GM18502 (cell line): ENCODE measurements around the gene DCBLD2.

ENCODE experiments used
- ATAC-seq: cut with Tn5 transposase; IDR thresholded peaks from one replicate; pipeline ENCODE4 v1.9.1; 2021; ENCODE audit warnings: mild to moderate bottlenecking; ENCODE audit not compliant: unreplicated experiment, poor library complexity

The DCBLD2 gene, protein sequence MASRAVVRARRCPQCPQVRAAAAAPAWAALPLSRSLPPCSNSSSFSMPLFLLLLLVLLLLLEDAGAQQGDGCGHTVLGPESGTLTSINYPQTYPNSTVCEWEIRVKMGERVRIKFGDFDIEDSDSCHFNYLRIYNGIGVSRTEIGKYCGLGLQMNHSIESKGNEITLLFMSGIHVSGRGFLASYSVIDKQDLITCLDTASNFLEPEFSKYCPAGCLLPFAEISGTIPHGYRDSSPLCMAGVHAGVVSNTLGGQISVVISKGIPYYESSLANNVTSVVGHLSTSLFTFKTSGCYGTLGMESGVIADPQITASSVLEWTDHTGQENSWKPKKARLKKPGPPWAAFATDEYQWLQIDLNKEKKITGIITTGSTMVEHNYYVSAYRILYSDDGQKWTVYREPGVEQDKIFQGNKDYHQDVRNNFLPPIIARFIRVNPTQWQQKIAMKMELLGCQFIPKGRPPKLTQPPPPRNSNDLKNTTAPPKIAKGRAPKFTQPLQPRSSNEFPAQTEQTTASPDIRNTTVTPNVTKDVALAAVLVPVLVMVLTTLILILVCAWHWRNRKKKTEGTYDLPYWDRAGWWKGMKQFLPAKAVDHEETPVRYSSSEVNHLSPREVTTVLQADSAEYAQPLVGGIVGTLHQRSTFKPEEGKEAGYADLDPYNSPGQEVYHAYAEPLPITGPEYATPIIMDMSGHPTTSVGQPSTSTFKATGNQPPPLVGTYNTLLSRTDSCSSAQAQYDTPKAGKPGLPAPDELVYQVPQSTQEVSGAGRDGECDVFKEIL

DNA sequence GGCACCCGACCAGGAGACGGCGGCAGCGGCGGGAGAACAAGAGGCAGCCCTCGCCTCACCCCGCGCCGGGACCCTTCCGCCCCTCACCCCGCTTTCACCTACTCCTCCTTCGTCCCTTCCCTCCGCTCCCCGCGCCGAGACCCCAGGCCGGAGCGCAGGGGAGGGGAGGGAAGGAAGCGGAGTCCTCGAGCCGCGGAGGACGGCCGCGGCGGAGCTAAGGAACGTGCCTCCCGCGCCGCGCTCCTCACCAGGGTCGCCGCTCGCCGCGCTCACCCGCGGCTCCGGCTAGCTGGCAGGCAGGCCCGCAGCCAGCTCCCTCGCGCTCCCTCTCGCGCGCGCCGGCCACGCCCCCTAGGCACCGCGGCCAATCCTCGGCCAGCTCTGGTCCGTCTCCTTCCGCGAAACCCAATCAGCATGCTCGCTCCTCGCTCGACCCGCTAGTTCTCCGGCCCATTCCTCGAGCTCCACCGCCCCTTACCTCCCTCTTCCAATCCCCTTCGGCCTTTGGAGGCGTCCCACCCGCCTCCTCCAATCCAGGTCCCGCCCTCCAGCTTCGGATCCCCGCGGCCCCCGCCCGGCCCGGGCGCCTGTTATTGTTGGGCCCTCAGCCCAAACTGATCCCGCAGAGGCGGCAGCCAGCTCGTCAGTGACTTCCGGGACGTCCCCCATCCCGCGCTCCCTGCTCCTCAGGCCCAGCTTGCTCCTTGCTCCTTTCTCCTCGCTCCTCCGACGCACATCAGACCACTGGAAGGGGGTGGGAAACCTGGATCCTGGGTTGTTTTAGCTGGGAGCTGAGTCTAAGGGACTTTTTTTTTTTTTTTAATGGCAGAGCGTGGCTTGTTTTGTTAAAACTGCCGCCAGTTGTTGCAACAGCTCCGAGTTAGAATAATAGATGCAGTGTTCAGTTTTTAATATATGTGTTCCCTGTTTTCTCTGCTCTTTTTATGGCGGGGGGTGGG is at the start of gene DCBLD2:
DCBLD2 (minus strand) TSS at position 304 of the 959 bp plus-strand sequence. CDS start 369 bp downstream, outside the sequence.
- peak; percentile 98 for ATAC-seq

DNA sequence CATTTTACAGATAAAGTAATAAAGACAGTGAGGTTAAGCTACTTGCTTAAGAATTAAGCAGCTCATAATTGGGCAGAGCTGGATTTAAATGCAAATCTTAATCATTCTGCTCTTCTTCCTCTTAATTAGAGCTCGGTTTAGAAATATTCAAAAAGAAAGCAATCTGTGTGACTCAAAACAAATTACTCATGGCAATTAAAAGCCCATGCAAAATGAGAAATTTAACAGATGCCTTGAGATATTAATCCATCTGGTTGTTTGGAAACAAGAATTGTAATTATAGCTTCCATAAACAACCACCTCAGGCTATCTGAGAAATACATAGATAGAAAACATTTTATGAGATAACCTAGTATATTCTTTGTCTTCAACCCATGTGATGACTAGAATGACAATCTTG is 44.2 kb upstream of the DCBLD2 start:
- ATAC-seq = no peak

DNA sequence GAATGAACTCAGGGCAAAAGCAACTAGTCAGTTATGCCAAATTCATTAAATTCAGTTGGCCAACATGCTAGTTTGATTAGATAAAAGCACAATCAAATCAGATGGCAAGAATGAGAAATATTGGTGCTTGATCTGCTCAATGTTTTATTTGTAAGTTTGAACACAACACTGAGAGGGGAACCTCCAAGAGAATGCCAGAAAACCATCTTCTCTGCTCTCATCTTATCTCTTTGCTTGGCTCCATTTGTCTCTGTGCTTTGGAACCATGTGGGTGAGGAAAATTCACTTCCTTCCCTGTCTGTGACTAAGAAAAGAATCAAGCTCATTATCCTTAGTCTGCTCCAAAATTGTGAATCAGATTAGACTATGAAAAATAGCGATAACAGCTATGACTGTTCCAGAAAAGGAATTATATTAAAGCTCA is 43.6 kb upstream of the DCBLD2 start:
- no peak for ATAC-seq

DNA sequence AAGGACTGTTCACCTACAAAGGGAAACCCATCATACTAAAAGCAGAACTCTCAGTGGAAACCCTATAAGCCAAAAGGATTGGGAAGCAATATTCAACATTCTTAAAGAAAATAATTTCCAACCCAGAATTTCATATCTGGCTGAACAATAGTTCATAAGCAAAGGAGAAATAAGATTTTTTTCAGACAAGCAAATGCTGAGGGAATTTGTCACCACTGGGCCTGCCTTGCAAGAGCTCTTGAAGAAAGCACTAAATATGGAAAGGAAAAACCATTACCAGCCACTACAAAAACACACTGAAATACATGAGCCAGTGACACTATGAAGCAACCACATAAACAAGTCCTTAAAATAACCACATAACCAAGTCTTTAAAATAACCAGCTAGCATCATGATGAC is 28.9 kb upstream of the DCBLD2 start:
- ATAC-seq = no peak

DNA sequence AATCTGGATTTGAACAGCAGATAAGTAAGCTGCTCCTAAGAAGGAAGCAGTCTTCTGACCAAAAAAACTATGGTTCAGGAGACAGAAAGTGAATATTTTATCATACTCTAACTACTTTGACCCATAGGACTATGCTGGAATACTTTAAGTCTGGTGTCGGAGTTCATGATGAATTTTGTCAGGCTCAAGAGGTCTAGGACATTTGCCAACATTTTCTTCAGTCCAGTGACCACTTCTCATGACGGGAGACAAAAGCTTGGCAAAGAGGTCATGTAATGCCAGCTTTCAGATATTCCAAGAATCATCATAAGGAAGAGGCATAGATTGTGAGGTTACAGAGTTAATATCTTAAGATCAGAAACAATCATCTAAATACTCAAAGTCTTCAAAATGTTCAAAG is 20.5 kb upstream of the DCBLD2 start:
- ATAC-seq = no peak

DNA sequence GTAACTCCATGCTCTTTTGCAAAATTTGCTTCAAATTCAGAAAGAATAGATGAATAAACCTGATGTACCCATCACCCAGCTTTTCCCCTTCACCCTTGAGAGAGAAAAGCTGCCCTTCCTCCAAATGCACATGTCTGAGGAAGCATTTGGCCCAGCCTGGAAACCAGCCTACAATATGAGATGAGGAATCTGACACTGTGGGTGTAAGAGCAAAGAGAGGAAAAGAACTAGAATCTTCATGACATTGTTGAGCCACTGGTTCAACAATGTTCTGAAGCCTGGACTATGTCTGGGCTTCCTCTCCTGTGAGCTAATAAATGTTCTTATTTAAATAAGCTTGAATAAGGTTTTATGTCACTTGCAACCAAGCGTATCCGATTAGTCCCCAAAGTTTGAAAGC is 18.7 kb upstream of the DCBLD2 start:
- no peak for ATAC-seq

DNA sequence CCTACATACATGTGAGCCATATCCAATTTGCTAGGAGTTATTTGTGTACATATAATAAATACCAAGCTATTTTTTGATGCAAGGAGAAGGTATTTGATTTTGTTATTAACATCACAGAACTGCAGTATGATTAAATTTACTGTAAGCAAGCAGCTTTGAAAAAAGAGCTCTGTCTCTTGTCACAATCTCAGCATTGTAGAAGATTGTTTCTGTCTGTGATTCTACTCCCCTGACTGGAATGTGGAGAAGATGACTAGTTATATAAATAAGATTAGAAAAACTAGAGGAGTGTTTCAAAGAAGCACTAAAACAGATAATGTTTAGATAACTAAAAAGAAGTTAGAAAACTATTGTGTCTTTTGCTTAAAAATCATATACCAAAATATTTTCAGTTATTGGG is 17.1 kb upstream of the DCBLD2 start:
- ATAC-seq = no peak

DNA sequence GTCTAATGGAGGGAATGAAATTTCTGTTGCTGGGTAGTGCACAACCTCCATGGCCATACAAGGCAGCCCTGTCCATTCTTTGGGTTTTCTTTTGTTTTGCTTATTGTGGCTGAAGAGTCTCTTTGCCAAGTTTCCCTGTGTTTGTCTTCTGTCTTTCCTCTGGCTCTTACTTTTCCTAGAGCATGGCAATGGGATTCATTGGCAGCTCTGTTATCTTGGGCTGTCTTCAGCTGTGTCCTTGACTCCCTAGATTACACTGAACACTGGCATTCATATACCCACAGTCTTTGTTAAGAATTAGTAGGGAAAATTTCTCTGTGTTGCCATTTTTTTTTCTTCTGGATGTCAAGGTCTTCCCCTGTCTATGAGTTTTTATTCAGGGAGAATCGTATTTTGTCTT is 16.1 kb upstream of the DCBLD2 start:
- ATAC-seq = no peak

DNA sequence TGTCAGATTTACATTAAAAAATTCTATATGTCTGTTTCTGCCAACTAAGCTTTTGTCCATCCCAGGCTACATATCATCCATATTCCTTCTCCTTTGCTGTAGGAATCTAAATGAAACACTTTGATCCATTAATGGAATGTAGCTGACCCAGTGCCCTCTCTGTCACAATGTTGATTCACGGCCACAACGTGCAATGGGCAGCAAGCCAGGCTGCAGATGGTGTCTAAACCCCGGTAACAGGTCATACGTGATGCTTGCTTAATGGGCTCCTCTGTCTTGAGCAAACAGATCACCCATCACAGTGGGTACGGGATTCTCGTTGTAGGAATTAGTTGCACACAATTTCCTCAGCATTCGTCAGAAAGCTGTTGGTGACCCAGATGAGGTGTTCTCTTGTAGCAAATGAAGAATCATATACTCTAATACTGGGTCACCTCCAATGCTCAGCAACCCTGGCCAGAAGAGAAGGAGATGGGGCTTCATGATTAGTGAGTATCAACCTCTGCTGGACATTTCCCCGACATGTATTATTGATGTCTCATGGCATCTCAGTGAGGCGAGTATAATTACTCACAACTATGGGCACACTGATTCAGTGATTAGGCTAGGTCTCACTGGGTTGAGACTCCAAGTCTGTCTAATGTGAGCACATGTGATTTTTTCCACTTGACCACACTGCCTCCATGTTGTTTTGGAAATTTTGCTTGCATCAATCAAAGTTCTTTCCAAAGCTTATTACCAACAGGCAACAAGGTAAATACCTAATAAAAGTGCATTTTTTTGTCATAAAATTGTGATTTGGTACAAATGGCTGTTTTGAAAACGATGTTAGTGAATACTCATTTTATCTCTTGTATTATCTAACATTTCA is 12.9 kb upstream of the DCBLD2 start:
- no peak for ATAC-seq

DNA sequence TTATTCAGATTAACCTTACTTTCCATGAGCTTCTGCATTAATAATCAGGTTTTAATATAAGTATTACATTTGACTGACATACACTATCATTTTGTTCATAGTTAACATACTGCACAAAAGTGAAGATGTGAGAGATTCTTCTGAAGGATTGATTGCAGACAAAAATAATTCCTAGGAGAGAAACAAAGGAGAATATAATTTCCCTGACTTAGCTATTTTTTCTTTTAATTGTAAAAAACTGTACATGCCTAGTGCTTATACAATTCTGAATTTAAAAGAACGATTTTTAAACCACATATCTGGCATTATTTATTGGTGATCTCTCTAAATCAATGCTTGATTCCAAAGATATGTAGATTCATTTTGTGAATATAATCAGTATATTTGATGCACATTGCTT is 11.0 kb upstream of the DCBLD2 start:
- ATAC-seq = no peak

DNA sequence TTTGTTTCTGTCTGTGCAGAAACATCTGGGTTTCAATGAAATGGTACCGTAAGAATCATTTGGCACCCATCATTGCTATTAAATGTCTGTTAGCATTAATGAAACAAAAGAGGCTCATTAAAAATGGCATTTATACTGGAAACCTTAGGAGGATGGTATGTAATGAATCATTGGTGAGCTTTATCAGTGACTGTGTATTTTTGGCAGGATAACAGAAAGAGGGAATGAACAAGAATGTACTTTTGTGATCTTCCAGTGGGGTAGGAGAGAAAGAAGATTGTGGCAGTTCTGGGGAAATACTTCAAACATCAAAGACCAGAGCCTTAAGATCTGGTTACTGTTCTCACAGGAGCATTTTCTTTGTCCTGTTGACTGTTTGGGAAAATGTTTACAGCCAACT is 4.7 kb upstream of the DCBLD2 start:
- no peak for ATAC-seq

DNA sequence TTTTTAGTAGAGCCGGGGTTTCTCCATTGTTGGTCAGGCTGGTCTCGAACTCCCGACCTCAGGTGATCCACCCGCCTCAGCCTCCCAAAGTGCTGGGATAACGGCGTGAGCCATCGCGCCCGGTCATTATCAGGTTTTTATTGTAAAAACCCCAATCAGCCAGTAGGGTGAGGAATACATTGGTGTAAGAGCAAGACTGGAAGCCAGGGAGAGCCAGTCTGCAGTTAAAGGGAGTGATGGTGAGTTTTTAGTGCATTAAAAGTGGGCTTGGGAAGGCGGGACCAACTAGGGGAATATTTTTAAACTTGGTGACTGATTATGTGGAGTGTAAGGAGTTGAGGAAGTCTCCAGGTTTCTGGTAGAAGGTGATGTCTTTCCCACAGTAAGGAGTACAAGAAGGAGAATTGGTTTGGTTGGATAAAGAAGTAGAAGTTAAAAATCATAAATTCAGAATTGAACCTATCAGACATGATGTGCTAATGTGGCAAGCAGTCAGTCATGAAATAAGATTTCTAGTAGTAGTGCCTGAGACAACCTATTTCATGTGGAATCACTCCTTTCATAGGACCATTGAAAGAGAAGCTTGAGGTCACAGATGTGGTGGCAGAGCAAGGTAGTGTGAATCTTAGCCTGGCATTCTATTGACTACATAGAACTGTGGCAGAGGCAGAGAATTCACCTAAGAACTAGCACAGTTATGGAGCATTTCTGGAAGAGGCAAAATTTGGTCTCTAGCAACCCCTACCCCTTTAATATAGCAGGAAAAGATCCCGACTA is 2.4 kb upstream of the DCBLD2 start:
- no peak for ATAC-seq

DNA sequence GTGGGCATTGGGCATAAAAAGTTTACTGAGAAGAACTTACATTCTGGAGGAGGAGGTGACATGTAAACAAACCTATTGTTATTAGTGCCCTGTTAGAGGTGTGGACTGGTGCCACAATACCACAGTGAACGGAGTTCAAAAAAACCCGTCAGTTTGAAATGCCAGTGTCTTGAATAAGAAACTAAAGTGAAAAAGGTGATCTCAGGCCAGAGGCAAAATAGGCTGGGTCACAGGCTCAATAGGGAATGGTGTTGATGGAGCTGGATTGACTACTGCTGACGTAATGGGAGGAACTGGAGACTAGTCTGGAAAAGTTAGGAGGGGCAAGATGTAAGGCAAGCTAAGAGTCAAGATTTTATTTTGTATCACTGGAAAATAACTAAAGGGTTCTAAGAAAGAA is 1.6 kb upstream of the DCBLD2 start:
- no peak for ATAC-seq

DNA sequence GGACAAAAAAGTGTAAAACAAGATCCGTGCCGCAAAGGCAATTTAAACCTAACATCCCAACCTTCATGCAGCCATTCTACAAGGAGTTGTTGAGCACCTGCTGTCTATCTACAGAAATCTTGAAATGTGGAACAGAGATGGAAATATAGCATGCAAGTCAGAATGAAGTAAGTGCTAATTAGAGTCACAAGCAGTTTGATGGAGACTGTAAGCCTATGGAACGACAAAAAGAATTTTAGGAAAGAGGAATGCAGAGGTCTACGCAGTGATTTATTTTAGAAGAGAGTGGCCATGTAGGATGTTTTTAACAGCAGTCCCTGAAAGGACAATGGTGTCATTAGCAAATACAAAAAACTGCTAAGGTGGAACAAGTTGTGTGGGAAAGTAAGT is 851 bp upstream of the DCBLD2 start:
- ATAC-seq = no peak

DNA sequence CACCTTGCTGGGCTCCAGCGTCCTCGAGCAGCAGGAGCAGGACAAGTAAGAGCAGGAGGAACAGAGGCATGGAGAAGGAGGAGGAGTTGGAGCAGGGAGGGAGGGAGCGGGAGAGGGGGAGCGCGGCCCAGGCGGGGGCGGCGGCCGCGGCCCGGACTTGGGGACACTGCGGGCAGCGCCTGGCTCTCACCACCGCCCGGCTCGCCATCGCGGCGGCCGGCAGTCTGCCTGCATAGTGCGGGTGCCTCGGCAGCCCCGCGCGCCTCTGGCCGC is 440 bp downstream of the DCBLD2 start:
- ATAC-seq = peak; percentile 32

DNA sequence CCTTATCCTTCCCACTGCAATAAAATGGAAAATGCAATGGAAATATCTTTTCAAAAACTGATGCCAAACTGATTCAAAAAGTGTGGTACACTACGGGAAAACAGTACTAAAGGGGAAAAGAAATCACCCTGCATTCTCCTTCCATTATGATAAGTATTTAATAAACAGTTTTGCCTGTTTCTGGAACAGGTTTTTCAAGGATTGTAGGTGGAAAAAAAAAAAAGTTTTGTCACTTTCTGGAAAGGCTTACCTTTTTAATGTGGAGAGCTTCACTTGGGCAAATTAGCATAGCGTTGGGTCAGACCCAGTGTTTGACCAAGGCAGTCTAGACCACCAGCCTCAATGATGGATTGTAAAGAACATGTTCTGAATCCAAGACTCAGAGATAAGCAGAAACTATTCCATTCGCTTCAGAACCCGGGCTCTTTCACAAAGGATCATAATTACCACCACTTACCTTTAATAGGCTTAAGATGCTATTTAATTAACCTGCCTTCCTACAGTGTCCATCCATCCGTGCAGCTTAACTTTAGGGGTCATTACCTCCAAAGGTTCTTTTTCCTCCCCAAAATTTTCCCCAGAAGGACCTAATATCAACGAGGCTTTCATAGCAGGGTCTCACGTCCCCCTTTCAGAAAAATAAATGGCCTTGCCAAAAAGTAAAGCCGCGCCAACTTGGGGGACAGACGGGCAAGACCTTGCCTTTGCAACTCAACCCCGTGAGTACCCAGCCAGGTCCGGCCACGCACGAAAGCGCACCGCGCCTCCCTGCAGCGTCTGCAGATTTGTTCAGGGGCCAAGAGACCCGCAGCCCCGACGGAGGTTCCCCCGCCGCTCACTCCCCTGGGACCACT is 1.0 kb downstream of the DCBLD2 start:
- peak; percentile 6 for ATAC-seq

DNA sequence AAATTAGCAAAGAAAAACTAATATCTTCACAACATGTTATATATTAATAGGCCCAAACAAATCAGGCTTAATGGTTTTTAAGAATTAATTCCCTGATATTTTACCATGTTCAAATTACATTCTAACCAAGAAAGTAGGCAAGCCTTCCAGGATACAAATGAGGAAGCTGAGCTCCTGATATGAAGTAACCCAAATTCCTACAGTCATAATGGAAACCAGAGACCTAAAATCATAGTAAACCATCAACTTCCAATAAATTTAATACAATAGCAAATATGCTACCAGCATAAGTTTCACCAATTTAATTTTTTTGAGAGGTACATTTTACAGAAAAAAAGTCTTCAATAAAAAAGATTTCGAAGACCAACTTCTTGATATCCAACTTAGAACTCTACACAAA is 3.8 kb downstream of the DCBLD2 start:
- ATAC-seq = no peak
